ENCODE data around the gene SIL1.

Gene SIL1

GRCh38 chr5:139186261-139186660, 11.9 kb downstream of the SIL1 start:
- H3K4me2 ChIP-seq (ENCODE audit: low read length): no peak overlapping the region
- no peak overlapping the region for H2AFZ ChIP-seq (ENCODE audit: low read length)
- no peaks in the 10 kb centered on the region for H4K20me1 ChIP-seq (ENCODE audit: insufficient read depth, low read length)
- TF ChIP-seq EZH2 (IDR thresholded peaks at IDR 0.05; ENCODE audit: borderline replicate concordance, low read length) (no peak), CTCF (IDR thresholded peaks at IDR 0.05; ENCODE audit: low read length) (no peak)
- H3K27ac ChIP-seq (ENCODE audit: low read depth, low read length, poor library complexity, severe bottlenecking): no peak overlapping the region
- H3K4me1 ChIP-seq (ENCODE audit: insufficient read depth, low read length, severe bottlenecking): peaks cover 3% of the 10 kb centered on the region
- H3K9me3 ChIP-seq (ENCODE audit: low read length): no peaks in the 10 kb centered on the region
- H3K9ac ChIP-seq (ENCODE audit: low read length): no peak overlapping the region
- peaks cover 23% of the 10 kb centered on the region; the same call in 1 of the 2 replicates for H3K36me3 ChIP-seq (ENCODE audit: insufficient read depth, low read length)
- H3K27me3 ChIP-seq (ENCODE audit: insufficient read depth, low read length): no peaks in the 10 kb centered on the region
- no peaks in the 10 kb centered on the region for H3K9me2 ChIP-seq (ENCODE audit: low read depth, low read length)
- H3K79me2 ChIP-seq (ENCODE audit: insufficient read depth, low read length): no peaks in the 10 kb centered on the region
- H3F3A ChIP-seq (ENCODE audit: insufficient read depth, low read length): no peaks in the 10 kb centered on the region
- no peak overlapping the region for H3K4me3 ChIP-seq (ENCODE audit: low read depth, low read length, poor library complexity, severe bottlenecking)

- no peaks in the 10 kb centered on the region for H3K79me2 ChIP-seq (ENCODE audit: insufficient read depth, low read length)
- no peak overlapping the region for H3K4me2 ChIP-seq (ENCODE audit: low read length)
- no peaks in the 10 kb centered on the region for H3K9me3 ChIP-seq (ENCODE audit: low read length)
- H3K4me3 ChIP-seq (ENCODE audit: low read depth, low read length, poor library complexity, severe bottlenecking): no peak overlapping the region
- H3F3A ChIP-seq (ENCODE audit: insufficient read depth, low read length): no peaks in the 10 kb centered on the region
- TF ChIP-seq EZH2 (IDR thresholded peaks at IDR 0.05; ENCODE audit: borderline replicate concordance, low read length) (no peak), CTCF (IDR thresholded peaks at IDR 0.05; ENCODE audit: low read length) (no peak)
- peaks cover 3% of the 10 kb centered on the region for H3K4me1 ChIP-seq (ENCODE audit: insufficient read depth, low read length, severe bottlenecking)
- no peak overlapping the region for H3K27ac ChIP-seq (ENCODE audit: low read depth, low read length, poor library complexity, severe bottlenecking)
- no peak overlapping the region for H3K9ac ChIP-seq (ENCODE audit: low read length)
- no peaks in the 10 kb centered on the region for H3K27me3 ChIP-seq (ENCODE audit: insufficient read depth, low read length)
- no peaks in the 10 kb centered on the region for H4K20me1 ChIP-seq (ENCODE audit: insufficient read depth, low read length)
- no peaks in the 10 kb centered on the region for H3K9me2 ChIP-seq (ENCODE audit: low read depth, low read length)
- H2AFZ ChIP-seq (ENCODE audit: low read length): no peak overlapping the region
- peaks cover 23% of the 10 kb centered on the region; the same call in 1 of the 2 replicates for H3K36me3 ChIP-seq (ENCODE audit: insufficient read depth, low read length)
Observed at GRCh38 chr5:139185589-139185988, 12.6 kb downstream of the SIL1 start.

GRCh38 chr5:139183502-139183901, 14.7 kb downstream of the SIL1 start:
- no peak overlapping the region for H3K4me2 ChIP-seq (ENCODE audit: low read length)

More at GRCh38 chr5:139183502-139183901, 14.7 kb downstream of the SIL1 start:
- H3K79me2 ChIP-seq (ENCODE audit: insufficient read depth, low read length): no peaks in the 10 kb centered on the region
- H3K36me3 ChIP-seq (ENCODE audit: insufficient read depth, low read length): peaks cover 15% of the 10 kb centered on the region; the same call in 1 of the 2 replicates
- H3K9me2 ChIP-seq (ENCODE audit: low read depth, low read length): no peaks in the 10 kb centered on the region
- no peak overlapping the region for H3K9ac ChIP-seq (ENCODE audit: low read length)
- H4K20me1 ChIP-seq (ENCODE audit: insufficient read depth, low read length): no peaks in the 10 kb centered on the region
- no peak overlapping the region for H2AFZ ChIP-seq (ENCODE audit: low read length)
- no peak overlapping the region for H3K4me3 ChIP-seq (ENCODE audit: low read depth, low read length, poor library complexity, severe bottlenecking)
- no peaks in the 10 kb centered on the region for H3K27me3 ChIP-seq (ENCODE audit: insufficient read depth, low read length)
- no peaks in the 10 kb centered on the region for H3K9me3 ChIP-seq (ENCODE audit: low read length)
- no peaks in the 10 kb centered on the region for H3F3A ChIP-seq (ENCODE audit: insufficient read depth, low read length)
- H3K4me1 ChIP-seq (ENCODE audit: insufficient read depth, low read length, severe bottlenecking): peaks cover 12% of the 10 kb centered on the region
- no peak overlapping the region for H3K27ac ChIP-seq (ENCODE audit: low read depth, low read length, poor library complexity, severe bottlenecking)
- TF ChIP-seq CTCF (IDR thresholded peaks at IDR 0.05; ENCODE audit: low read length): no peak
- no peak for TF ChIP-seq EZH2 (IDR thresholded peaks at IDR 0.05; ENCODE audit: borderline replicate concordance, low read length)

Data from OCI-LY1 (cell line).